GM06990 (cell line): Measurements from ENCODE around the gene FAM8A1.

Source experiments
- DNase-seq: peaks from one replicate; pipeline ENCODE4 v3.0.0-alpha.2; 2011; ENCODE audit not compliant: insufficient read length; ENCODE audit errors: extremely low read depth
- H3K27me3 ChIP-seq: replicated peaks from 2 replicates; pipeline ENCODE4 v1.6.0; 2011; ENCODE audit warnings: low read length; ENCODE audit not compliant: control insufficient read depth, insufficient read depth
- H3K36me3 ChIP-seq: 2 replicates; pipeline ENCODE4 v1.5.1; 2011; ENCODE audit warnings: low read length; ENCODE audit not compliant: control insufficient read depth, insufficient read depth
- H3K4me3 ChIP-seq: replicated peaks from 2 replicates; pipeline ENCODE4 v1.5.1; 2011; ENCODE audit warnings: low read depth, mild to moderate bottlenecking, control low read depth, low read length
- TF ChIP-seq, protein P1 (sequence below): IDR thresholded peaks from 2 replicates; pipeline ENCODE4 v1.5.1; 2011; ENCODE audit warnings: low read length, control low read depth, mild to moderate bottlenecking, inconsistent platforms; ENCODE audit not compliant: insufficient read depth, poor library complexity, severe bottlenecking

FAM8A1 gene

DNA sequence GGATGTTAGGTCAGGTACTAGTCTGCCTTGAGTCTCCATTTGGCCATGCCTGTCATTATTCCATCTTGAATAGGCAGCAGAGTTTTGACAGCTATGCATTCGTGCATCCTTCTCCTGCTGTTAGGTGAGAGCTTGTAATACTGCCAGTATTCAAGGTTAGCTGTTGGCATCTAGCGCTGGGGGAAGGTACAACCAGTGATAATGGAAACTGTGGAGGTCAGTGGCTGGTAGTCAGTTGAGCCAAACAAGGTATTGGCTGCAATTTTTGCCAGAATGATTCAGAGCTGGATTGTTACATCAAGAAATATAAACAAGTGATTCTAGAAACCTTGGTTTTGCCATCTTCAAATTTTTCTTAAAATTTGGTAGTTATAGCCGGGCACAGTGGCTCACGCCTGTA is 6.5 kb downstream of the FAM8A1 start:
- Histone ChIP-seq H3K27me3 (no peaks in the 10 kb centered on the region), H3K4me3 (no peak overlapping the region), H3K36me3 (peaks cover 3% of the 10 kb centered on the region)
- TF ChIP-seq, protein P1, sequence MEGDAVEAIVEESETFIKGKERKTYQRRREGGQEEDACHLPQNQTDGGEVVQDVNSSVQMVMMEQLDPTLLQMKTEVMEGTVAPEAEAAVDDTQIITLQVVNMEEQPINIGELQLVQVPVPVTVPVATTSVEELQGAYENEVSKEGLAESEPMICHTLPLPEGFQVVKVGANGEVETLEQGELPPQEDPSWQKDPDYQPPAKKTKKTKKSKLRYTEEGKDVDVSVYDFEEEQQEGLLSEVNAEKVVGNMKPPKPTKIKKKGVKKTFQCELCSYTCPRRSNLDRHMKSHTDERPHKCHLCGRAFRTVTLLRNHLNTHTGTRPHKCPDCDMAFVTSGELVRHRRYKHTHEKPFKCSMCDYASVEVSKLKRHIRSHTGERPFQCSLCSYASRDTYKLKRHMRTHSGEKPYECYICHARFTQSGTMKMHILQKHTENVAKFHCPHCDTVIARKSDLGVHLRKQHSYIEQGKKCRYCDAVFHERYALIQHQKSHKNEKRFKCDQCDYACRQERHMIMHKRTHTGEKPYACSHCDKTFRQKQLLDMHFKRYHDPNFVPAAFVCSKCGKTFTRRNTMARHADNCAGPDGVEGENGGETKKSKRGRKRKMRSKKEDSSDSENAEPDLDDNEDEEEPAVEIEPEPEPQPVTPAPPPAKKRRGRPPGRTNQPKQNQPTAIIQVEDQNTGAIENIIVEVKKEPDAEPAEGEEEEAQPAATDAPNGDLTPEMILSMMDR: no peak
- no peak for DNase-seq

DNA sequence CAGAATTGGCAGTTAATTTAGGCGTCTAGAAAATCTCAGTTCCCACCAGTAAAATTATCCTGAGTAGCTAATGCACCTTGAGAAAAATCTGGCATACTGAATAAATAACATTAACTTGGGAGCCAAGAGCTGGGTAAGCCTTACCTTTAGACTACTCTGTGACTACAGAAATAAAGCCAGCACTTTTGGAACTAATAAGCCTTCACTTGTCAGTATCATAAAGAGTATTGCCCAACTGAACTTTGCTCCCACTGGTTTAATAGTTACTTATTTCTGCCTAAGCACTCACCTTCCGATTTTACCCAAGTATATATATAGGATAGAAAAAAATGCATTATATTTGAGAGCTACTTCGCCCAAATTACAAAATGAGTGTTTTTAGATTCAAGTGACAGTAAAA is 10.7 kb downstream of the FAM8A1 start:
- DNase-seq: no peak
- Histone ChIP-seq H3K36me3 (peaks cover 3% of the 10 kb centered on the region), H3K27me3 (no peaks in the 10 kb centered on the region), H3K4me3 (no peak overlapping the region)
- TF ChIP-seq, protein P1: no peak

DNA sequence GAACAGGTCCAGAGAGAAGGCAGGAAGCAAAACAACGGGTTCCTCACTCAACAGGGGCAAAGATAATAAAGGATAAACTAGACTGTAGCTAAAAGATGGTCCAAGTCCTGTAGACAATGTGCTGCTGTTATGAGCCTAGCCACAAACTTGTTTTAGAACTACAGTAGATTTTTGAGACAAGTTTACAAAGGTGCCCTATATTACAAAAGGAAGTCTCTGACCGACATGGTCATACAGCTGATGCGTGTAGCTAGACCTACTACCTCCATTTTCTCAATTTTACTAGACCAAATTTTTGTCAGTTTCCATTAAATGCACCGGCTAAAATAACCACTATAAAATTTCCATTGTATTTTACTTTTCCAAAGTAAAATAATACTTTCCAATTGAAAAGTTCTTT is 11.9 kb downstream of the FAM8A1 start:
- TF ChIP-seq, protein P1: no peak
- DNase-seq: no peak
- Histone ChIP-seq H3K36me3 (peaks cover 1% of the 10 kb centered on the region; the same call in 1 of the 2 replicates), H3K4me3 (no peak overlapping the region), H3K27me3 (no peaks in the 10 kb centered on the region)

DNA sequence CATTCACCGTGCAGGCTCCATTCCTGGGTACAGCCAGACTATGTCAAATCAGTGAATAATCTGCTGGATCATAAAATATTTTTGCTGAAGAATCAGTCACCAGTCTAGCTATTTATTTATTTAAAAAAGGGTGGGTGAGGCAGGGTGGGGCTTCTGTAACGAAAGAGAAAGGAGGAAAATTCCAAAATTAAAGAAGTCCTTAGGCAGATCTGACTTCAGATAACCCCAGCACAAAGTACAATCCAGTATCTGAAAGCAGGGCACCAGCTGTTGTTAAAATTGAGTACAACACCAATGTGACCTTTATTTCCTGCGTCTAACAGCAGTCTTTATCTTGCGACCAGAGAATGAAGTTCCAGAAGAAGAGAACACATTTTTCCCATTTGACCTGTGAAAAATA is 15.7 kb downstream of the FAM8A1 start:
- no peak overlapping the region for H3K4me3 ChIP-seq
- DNase-seq: no peak
- H3K36me3 ChIP-seq: peaks cover 1% of the 10 kb centered on the region
- TF ChIP-seq, protein P1: no peak
- no peaks in the 10 kb centered on the region for H3K27me3 ChIP-seq

DNA sequence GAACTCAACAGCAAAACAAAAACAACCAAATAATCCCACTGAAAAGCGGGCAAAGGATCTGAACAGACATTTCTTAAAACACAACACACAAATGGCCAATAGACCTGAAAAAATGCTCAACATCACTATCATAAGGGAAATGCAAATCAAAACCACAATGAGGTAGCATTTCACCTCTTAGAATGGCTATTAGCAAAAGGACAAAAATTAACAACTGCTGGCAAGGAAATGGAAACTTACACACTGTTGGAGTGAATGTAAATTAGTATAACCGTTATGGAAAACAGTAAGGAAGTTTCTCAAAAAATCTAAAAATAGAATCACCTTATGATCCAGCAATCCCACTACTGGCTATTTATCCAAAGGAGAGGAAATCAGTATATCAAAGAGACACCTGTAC is 20.9 kb downstream of the FAM8A1 start:
- DNase-seq: no peak
- no peak overlapping the region for H3K4me3 ChIP-seq
- H3K36me3 ChIP-seq: peaks cover 6% of the 10 kb centered on the region
- TF ChIP-seq, protein P1: no peak
- H3K27me3 ChIP-seq: no peaks in the 10 kb centered on the region

DNA sequence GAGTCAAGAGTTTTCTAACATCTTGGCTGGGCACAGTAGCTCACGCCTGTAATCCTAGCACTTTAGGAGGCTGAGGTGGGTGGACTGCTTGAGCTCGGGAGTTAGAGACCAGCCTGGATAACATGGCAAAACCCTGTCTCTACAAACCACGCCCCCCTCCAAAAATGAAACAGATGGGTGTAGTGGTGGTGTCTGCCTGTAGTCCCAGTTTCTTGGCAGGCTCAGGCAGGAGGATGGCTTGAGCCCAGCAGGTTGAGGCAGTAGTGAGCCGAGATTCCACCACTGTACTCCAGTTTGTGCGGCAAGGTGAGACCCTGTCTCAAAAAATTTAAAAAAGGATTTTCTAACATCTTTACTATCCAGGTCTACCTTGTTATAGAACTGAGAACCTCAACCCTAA is 22.0 kb downstream of the FAM8A1 start:
- DNase-seq: no peak
- H3K27me3 ChIP-seq: no peaks in the 10 kb centered on the region
- TF ChIP-seq, protein P1: no peak
- peaks cover 6% of the 10 kb centered on the region for H3K36me3 ChIP-seq
- no peak overlapping the region for H3K4me3 ChIP-seq
